Gastroesophageal sphincter (tissue), 4 donors: Measurements from ENCODE around the gene DNA2. TPM values are rescaled to one million over a fixed set of nuclear protein-coding genes. Genes with fewer than 3 reads are reported as not detected.

Source experiments
- ATAC-seq: fragments of 150-250 bp; one replicate; pipeline ENCODE4 v1.9.1; 2016; ENCODE audit warnings: mild to moderate bottlenecking, moderate library complexity
- H3K27ac ChIP-seq, 4 donors: fragments of 200-600 bp; sonication (generic) in 3 of 4; 1 replicate in 3 of 4; 2 replicates in 1 of 4; pipeline ENCODE4 v1.5.1; 2016 to 2019
- H3K27me3 ChIP-seq: fragments of 200-600 bp; sonication (generic); one replicate; pipeline ENCODE4 v1.5.1; 2019
- H3K36me3 ChIP-seq, 2 donors: fragments of 200-600 bp; sonication (generic); one replicate each; pipeline ENCODE4 v1.5.1; 2019; ENCODE audit warnings: control low read depth in 1 of 2
- H3K4me1 ChIP-seq, 3 donors: fragments of 200-600 bp; sonication (generic); 1 replicate in 2 of 3; 2 replicates in 1 of 3; pipeline ENCODE4 v1.5.1; 2016 to 2019; ENCODE audit warnings: control low read depth in 2 of 3
- H3K4me3 ChIP-seq, 2 donors: fragments of 200-600 bp; sonication (generic); one replicate each; pipeline ENCODE4 v1.5.1; 2019; ENCODE audit warnings: mild to moderate bottlenecking in 1 of 2, moderate library complexity in 1 of 2
- H3K9me3 ChIP-seq, 3 donors: fragments of 200-600 bp; sonication (generic); one replicate each; pipeline ENCODE4 v1.5.1; 2017 to 2019; ENCODE audit warnings: control low read depth in 2 of 3
- EP300 ChIP-seq: sonication (generic); formaldehyde crosslinking; IDR thresholded peaks from one replicate; pipeline ENCODE4 v1.6.1; 2017; ENCODE audit warnings: antibody characterized with exemption, mild to moderate bottlenecking
- POLR2A ChIP-seq, 2 donors: fragments of 450-650 bp; IDR thresholded peaks; one replicate each; pipeline ENCODE4 v1.6.1; 2017; ENCODE audit warnings: antibody characterized with exemption in 2 of 2, mild to moderate bottlenecking in 2 of 2, moderate library complexity in 1 of 2
- POLR2AphosphoS5 ChIP-seq: sonication (generic); formaldehyde crosslinking; IDR thresholded peaks from one replicate; pipeline ENCODE4 v1.6.1; 2017; ENCODE audit warnings: antibody characterized with exemption
- WGBS, 2 donors: methylation state at CpG; one replicate each; pipeline ENCODE4 v1.1.5; 2018; ENCODE audit warnings: low coverage in 1 of 2; 5-methylcytosine and 5-hydroxymethylcytosine counted together
- total RNA-seq, 4 donors: library from RNA; depleted of rRNA; stranded (reverse); fragments of >200 nt; gene quantifications; one replicate each; pipeline ENCODE4 v1.1.0, GENCODE V29; 2016
- TF ChIP-seq, protein P1 (sequence below), 4 experiments: fragments of 200-600 bp in 2 of 4; fragments of 450-650 bp in 2 of 4; sonication (generic) in 1 of 4; IDR thresholded peaks; one replicate each; pipeline ENCODE4 v1.5.1; 2017 to 2019; ENCODE audit warnings: antibody characterized with exemption in 4 of 4, mild to moderate bottlenecking in 2 of 4, moderate library complexity in 2 of 4

Gene DNA2
- total RNA-seq, 4 donors from 2014 or later = 0.85 to 3.0 (median 2.1) TPM

DNA sequence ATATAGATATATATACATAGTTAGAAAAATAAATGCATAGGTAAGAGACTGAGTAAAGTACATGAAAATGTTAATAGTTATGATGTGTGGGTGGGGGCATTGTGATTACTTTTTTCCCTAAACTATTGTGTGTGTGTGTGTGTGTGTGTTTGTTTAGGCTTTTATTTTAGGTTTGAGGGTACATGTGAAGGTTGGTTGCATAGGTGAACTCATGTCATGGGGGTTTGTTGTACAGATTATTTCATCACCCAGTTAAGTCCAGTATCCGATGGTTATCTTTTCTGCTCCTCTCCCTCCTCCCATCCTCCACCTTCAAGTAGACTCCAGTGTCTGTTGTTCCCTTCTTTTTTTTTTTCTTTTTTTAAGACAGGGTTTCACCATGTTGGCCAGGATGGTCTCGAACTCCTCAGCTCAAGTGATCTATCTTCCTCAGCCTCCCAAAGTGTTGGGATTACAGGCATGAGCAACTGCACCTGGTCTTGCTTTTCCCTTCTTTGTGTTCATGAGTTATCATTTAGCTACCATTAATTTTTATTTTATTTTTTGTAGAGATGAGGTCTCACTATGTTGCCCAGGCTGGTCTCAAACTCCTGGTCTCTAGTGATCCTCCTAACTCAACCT lies 62.8 kb downstream of the DNA2 start:
- Histone ChIP-seq H3K4me1 (peaks cover 0 to 29% (median 0%) of the 10 kb centered on the region in 3 donors), H3K36me3 (no peaks in the 10 kb centered on the region), H3K27me3 (no peaks in the 10 kb centered on the region), H3K4me3 (no peak overlapping the region), H3K9me3 (no peaks in the 10 kb centered on the region), H3K27ac (no peak overlapping the region)
- no peak for ATAC-seq
- TF ChIP-seq, protein P1, sequence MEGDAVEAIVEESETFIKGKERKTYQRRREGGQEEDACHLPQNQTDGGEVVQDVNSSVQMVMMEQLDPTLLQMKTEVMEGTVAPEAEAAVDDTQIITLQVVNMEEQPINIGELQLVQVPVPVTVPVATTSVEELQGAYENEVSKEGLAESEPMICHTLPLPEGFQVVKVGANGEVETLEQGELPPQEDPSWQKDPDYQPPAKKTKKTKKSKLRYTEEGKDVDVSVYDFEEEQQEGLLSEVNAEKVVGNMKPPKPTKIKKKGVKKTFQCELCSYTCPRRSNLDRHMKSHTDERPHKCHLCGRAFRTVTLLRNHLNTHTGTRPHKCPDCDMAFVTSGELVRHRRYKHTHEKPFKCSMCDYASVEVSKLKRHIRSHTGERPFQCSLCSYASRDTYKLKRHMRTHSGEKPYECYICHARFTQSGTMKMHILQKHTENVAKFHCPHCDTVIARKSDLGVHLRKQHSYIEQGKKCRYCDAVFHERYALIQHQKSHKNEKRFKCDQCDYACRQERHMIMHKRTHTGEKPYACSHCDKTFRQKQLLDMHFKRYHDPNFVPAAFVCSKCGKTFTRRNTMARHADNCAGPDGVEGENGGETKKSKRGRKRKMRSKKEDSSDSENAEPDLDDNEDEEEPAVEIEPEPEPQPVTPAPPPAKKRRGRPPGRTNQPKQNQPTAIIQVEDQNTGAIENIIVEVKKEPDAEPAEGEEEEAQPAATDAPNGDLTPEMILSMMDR (IDR thresholded peaks at IDR 0.05) = no peak
- TF ChIP-seq EP300 = no peak
- no peak for TF ChIP-seq POLR2AphosphoS5
- no peak for TF ChIP-seq POLR2A (IDR thresholded peaks at IDR 0.05)
- 91 to 100% methylated on average over 1 to 2 of the region's 2 CpGs for WGBS, 2 donors

DNA sequence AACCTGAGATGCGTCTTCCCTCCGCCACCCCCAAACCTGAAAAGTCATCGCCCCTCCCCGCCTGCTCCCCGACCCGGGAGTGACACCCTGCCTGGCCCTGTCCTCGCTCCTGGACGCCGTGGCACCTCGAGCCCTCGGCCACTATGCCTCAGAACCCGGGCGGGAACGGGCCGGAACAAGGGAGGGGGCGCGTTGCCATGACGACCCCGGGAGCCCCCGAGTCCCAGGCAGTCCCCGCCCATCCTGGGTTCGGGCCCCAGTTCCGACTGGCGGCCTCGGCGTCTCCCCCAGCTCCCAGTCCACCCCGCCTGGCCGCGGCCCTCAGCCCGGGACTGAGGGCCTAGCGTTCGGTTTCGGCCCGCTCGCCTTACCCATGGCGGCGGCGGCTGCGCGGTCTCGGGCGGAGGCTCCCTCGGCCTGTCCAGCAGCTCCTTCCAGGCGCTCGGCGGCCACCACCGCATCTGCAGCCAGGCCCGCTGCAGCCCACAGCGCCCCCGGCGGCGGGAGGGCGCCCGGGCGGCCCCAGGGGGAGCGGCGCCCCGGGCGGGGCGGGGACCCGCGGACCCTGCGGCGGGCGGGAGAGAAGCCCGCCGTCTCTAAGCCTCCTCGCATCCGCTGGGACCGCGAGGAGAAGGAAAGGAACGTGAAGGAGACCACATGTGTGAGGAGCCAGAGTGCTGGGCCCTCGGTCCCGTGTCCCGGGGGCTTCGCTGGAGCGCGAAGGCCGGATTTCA lies 64.8 kb downstream of the DNA2 start, which contains the start of gene RUFY2:
Gene RUFY2 (minus strand): TSS at position 463 of the 734 bp plus-strand sequence. CDS start 88 bp downstream, at position 375.
- no peaks in the 10 kb centered on the region for H3K9me3 ChIP-seq
- 0% methylated on average over 5 of the region's 79 CpGs; no CpG with 5 or more reads in 1 of the 2 donors for WGBS, 2 donors
- peak within 1 kb of the TSS; percentile 96 to 99 for H3K4me3 ChIP-seq
- no peaks in the 10 kb centered on the region for H3K27me3 ChIP-seq
- H3K36me3 ChIP-seq = peaks cover 0 to 4% of the 10 kb centered on the region in 2 donors
- peak within 1 kb of the TSS; percentile 81 to 97 (median 96) for H3K27ac ChIP-seq
- TF ChIP-seq, protein P1 (IDR thresholded peaks at IDR 0.05) = peak; percentile 42 to 95 (median 84)
- TF ChIP-seq POLR2AphosphoS5 (peak; percentile 40), POLR2A (IDR thresholded peaks at IDR 0.05) (peak; percentile 70 to 73), EP300 (no peak)
- peaks cover 0 to 37% (median 0%) of the 10 kb centered on the region in 3 donors for H3K4me1 ChIP-seq
- peak; percentile 96 for ATAC-seq

DNA sequence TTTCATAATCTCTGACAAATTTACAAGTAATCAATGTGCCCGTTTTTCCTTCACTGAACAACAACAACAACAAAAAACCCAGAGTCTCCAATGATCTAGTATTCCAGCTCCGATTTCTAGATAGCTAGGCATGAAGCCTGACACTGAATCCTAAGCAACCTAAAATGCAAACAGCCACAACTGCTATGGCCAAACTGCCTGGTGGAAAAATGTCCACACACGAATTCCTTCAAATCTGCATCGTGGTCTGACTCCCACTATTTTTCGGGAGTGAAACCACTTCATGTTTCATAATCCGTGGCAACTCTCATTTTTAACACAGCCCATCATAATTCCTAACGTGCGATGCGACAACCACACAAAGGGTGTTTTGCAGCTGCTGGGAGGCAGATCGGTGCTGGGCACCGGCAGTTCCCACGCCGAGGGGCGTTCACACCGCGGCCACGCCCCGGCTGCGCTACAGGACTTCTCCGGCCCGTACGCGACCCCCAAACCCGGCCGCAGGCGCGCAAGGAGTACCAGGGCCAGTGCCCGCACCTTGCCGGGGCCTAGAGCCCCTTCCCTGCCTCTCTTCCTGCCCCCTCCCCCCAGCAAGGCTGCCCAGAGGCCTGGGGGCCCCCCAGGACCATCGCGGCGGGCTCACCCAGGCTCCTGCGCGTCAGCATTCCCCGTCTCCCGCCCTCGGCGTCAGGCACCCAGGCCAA lies 65.5 kb downstream of the DNA2 start:
- Histone ChIP-seq H3K9me3 (no peaks in the 10 kb centered on the region), H3K36me3 (peaks cover 0 to 8% of the 10 kb centered on the region in 2 donors), H3K4me1 (peaks cover 0 to 37% (median 0%) of the 10 kb centered on the region in 3 donors), H3K4me3 (peak overlapping the region; percentile 96 to 99), H3K27ac (peak overlapping the region; percentile 81 to 97 (median 96)), H3K27me3 (no peaks in the 10 kb centered on the region)
- WGBS, 2 donors = 0 to 1% methylated on average over 9 to 10 of the region's 38 CpGs
- ATAC-seq = peak; percentile 53
- TF ChIP-seq EP300 = no peak
- no peak for TF ChIP-seq POLR2A (IDR thresholded peaks at IDR 0.05)
- TF ChIP-seq POLR2AphosphoS5 = no peak
- TF ChIP-seq, protein P1 (IDR thresholded peaks at IDR 0.05) = no peak

DNA sequence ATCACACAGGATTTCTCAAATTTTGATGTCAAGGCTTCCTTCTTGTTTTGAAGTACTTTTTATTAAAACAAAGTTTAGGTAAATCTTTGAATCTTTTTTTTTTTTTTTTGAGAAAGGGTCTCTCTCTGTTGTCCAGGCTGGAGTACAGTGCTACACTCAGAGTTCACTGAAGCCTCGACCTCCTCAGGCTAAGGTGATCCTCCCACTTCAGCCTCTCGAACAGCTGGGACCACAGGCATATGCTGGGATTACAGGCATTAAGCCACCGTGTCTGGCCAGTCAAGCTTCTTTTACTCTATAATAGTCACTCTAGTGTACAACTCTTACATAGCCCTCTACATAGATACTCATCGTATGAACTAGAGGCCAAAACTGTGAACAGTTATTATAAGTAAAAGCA lies 68.1 kb downstream of the DNA2 start:
- no peak overlapping the region for H3K27ac ChIP-seq
- no peaks in the 10 kb centered on the region for H3K9me3 ChIP-seq
- TF ChIP-seq POLR2A (IDR thresholded peaks at IDR 0.05) (no peak), EP300 (no peak), POLR2AphosphoS5 (no peak)
- TF ChIP-seq, protein P1 (IDR thresholded peaks at IDR 0.05) = no peak
- H3K4me3 ChIP-seq = no peak overlapping the region
- WGBS, 2 donors = 80 to 86% methylated on average over 3 to 4 of the region's 4 CpGs
- H3K4me1 ChIP-seq = peaks cover 0 to 37% (median 0%) of the 10 kb centered on the region in 3 donors
- ATAC-seq = no peak
- peaks cover 0 to 34% of the 10 kb centered on the region in 2 donors for H3K36me3 ChIP-seq
- H3K27me3 ChIP-seq = no peaks in the 10 kb centered on the region
